H1 (cell line): ENCODE results near the gene NAT10.

Experiments used
- CREB1 ChIP-seq: IDR thresholded peaks from 2 replicates; pipeline ENCODE4 v1.6.1; 2012; ENCODE audit warnings: inconsistent platforms
- EZH2 ChIP-seq: fragments of 200-600 bp; sonication (generic); IDR thresholded peaks from 2 replicates; pipeline ENCODE4 v1.7.1; 2012; ENCODE audit warnings: low read depth, mild to moderate bottlenecking, moderate library complexity, low read length, inconsistent platforms; ENCODE audit not compliant: severe bottlenecking
- POLR2A ChIP-seq, 2 experiments: IDR thresholded peaks; 1 replicate in 1 of 2; 2 replicates in 1 of 2; pipeline ENCODE4 v1.6.1; 2011; ENCODE audit warnings: low read depth in 2 of 2, low read length in 2 of 2, mild to moderate bottlenecking in 2 of 2; ENCODE audit errors: control extremely low read depth in 1 of 2
- SAP30 ChIP-seq: fragments of 300-600 bp; sonication (generic); IDR thresholded peaks from 2 replicates; pipeline ENCODE4 v1.7.1; 2012; ENCODE audit warnings: low read length, moderate library complexity, mild to moderate bottlenecking, inconsistent platforms; ENCODE audit not compliant: insufficient read depth, insufficient replicate concordance
- TAF1 ChIP-seq: IDR thresholded peaks from 2 replicates; pipeline ENCODE4 v1.6.1; 2011; ENCODE audit warnings: mild to moderate bottlenecking, low read depth, low read length
- TF ChIP-seq, protein P1 (sequence below), 3 experiments: IDR thresholded peaks; 1 replicate in 2 of 3; 2 replicates in 1 of 3; pipeline versions ENCODE4 v1.5.1 to v1.6.1; 2011; ENCODE audit warnings: low read length in 3 of 3, mild to moderate bottlenecking in 3 of 3, inconsistent platforms in 2 of 3, low read depth in 1 of 3, moderate library complexity in 1 of 3; ENCODE audit not compliant: insufficient read depth in 1 of 3; ENCODE audit errors: control extremely low read depth in 1 of 3
- TF ChIP-seq, protein P2 (sequence below): IDR thresholded peaks from 2 replicates; pipeline ENCODE4 v1.6.1; 2011; ENCODE audit warnings: low read length, improper control_type of control experiment
- TF ChIP-seq, protein P3 (sequence below): IDR thresholded peaks from 2 replicates; pipeline ENCODE4 v1.6.1; 2012; ENCODE audit warnings: low read length, inconsistent platforms

DNA sequence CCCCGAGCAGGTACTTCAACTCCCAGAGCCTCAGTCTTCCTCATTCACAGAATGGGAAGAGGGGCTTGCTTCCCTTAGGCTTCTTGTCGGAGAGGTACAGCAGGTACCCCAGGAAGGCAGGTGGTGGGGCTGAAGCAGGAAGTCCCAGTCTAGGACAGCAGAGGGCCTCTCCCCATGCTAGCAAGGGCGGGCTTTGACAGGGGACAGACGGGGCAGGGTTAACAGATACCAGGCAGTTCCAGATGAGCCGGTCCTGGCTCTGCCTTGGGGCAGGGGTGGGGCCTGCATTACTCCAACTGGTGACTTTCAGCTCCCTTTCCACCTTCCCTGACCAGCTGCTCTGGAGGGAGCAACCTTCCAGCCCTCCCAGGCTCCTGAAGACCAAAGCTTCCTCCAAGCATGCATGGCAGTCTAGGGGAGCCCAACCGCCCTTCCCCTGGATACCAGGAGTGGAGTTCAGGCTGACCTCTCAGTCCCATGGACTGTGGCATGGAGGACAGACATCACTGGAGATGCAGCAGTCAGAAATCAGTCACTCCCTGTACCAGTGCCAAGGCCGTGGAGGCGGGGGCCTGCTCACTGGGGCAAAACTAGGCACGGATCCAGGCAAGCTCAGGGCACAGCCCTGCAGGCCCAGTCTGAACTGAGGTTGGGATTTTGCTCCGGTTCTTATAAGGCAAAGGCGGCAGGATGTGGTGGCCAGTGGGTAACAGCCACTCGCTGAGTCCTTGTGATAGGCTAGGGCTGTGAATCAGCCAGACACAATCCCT is 60.5 kb downstream of the NAT10 start:
- TF ChIP-seq POLR2A (IDR thresholded peaks at IDR 0.05; ENCODE audit: control extremely low read depth in 1 of 2, low read depth in 2 of 2, low read length in 2 of 2) (no peak), CREB1 (no peak), EZH2 (no peak), SAP30 (no peak), TAF1 (no peak)
- TF ChIP-seq, protein P1, sequence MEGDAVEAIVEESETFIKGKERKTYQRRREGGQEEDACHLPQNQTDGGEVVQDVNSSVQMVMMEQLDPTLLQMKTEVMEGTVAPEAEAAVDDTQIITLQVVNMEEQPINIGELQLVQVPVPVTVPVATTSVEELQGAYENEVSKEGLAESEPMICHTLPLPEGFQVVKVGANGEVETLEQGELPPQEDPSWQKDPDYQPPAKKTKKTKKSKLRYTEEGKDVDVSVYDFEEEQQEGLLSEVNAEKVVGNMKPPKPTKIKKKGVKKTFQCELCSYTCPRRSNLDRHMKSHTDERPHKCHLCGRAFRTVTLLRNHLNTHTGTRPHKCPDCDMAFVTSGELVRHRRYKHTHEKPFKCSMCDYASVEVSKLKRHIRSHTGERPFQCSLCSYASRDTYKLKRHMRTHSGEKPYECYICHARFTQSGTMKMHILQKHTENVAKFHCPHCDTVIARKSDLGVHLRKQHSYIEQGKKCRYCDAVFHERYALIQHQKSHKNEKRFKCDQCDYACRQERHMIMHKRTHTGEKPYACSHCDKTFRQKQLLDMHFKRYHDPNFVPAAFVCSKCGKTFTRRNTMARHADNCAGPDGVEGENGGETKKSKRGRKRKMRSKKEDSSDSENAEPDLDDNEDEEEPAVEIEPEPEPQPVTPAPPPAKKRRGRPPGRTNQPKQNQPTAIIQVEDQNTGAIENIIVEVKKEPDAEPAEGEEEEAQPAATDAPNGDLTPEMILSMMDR (IDR thresholded peaks at IDR 0.05; ENCODE audit: control extremely low read depth in 1 of 3, insufficient read depth in 1 of 3, low read depth in 1 of 3, low read length in 3 of 3): peak in 2 of 3 experiments; percentile 37 to 40; a peak in 3 of 4 replicates
- TF ChIP-seq, protein P2, sequence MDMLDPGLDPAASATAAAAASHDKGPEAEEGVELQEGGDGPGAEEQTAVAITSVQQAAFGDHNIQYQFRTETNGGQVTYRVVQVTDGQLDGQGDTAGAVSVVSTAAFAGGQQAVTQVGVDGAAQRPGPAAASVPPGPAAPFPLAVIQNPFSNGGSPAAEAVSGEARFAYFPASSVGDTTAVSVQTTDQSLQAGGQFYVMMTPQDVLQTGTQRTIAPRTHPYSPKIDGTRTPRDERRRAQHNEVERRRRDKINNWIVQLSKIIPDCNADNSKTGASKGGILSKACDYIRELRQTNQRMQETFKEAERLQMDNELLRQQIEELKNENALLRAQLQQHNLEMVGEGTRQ: no peak
- TF ChIP-seq, protein P3, sequence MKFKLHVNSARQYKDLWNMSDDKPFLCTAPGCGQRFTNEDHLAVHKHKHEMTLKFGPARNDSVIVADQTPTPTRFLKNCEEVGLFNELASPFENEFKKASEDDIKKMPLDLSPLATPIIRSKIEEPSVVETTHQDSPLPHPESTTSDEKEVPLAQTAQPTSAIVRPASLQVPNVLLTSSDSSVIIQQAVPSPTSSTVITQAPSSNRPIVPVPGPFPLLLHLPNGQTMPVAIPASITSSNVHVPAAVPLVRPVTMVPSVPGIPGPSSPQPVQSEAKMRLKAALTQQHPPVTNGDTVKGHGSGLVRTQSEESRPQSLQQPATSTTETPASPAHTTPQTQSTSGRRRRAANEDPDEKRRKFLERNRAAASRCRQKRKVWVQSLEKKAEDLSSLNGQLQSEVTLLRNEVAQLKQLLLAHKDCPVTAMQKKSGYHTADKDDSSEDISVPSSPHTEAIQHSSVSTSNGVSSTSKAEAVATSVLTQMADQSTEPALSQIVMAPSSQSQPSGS: no peak
